Vagina (tissue), 2 donors: ENCODE results near the gene PLEKHG2. TPM values are rescaled to one million over a fixed set of nuclear protein-coding genes. Genes with fewer than 3 reads are reported as not detected.
A peak's percentile ranks its signal among the peaks of the same experiment; 100 is the strongest.

Source experiments
- DNase-seq, 2 donors: peaks; one replicate each; pipeline ENCODE4 v3.0.0-alpha.2; 2017; ENCODE audit errors: extremely low spot score in 2 of 2
- H3K27ac ChIP-seq: fragments of 200-600 bp; sonication (generic); one replicate; pipeline ENCODE4 v1.5.1; 2019
- H3K27me3 ChIP-seq: fragments of 200-600 bp; sonication (generic); one replicate; pipeline ENCODE4 v1.5.1; 2019
- H3K36me3 ChIP-seq, 2 donors: fragments of 200-600 bp; sonication (generic); one replicate each; pipeline ENCODE4 v1.5.1; 2017 to 2019
- H3K4me1 ChIP-seq: fragments of 200-600 bp; sonication (generic); one replicate; pipeline ENCODE4 v1.5.1; 2019
- H3K4me3 ChIP-seq, 2 donors: fragments of 200-600 bp; sonication (generic); 1 replicate in 1 of 2; 2 replicates in 1 of 2; pipeline ENCODE4 v1.5.1; 2016 to 2019
- H3K9me3 ChIP-seq: fragments of 200-600 bp; sonication (generic); one replicate; pipeline ENCODE4 v1.5.1; 2019
- POLR2A ChIP-seq, 2 donors: fragments of 450-650 bp; IDR thresholded peaks; one replicate each; pipeline ENCODE4 v1.6.1; 2017; ENCODE audit warnings: antibody characterized with exemption in 2 of 2, mild to moderate bottlenecking in 2 of 2, moderate library complexity in 2 of 2
- POLR2AphosphoS5 ChIP-seq, 2 donors: sonication (generic); formaldehyde crosslinking; IDR thresholded peaks; one replicate each; pipeline ENCODE4 v1.9.0; 2017; ENCODE audit warnings: antibody characterized with exemption in 2 of 2, mild to moderate bottlenecking in 2 of 2, low read depth in 1 of 2; ENCODE audit not compliant: insufficient read depth in 1 of 2
- intact Hi-C: fragments of 100-400 bp; cut with DNase I; formaldehyde crosslinking; loops from one replicate; pipeline ENCODE4 v1.15.1; 2023
- total RNA-seq: library from RNA; depleted of rRNA; stranded (reverse); fragments of >200 nt; gene quantifications from one replicate; pipeline ENCODE4 v1.2.3, GENCODE V29; 2016
- TF ChIP-seq, protein P1 (sequence below), 3 experiments: fragments of 450-650 bp in 2 of 3; fragments of 200-600 bp in 1 of 3; sonication (generic) in 1 of 3; IDR thresholded peaks; one replicate each; pipeline ENCODE4 v1.5.1; 2017 to 2019; ENCODE audit warnings: antibody characterized with exemption in 3 of 3, mild to moderate bottlenecking in 2 of 3, moderate library complexity in 2 of 3

Gene PLEKHG2
- total RNA-seq, 1 donor from 2014 or later, result 18.9 TPM

DNA sequence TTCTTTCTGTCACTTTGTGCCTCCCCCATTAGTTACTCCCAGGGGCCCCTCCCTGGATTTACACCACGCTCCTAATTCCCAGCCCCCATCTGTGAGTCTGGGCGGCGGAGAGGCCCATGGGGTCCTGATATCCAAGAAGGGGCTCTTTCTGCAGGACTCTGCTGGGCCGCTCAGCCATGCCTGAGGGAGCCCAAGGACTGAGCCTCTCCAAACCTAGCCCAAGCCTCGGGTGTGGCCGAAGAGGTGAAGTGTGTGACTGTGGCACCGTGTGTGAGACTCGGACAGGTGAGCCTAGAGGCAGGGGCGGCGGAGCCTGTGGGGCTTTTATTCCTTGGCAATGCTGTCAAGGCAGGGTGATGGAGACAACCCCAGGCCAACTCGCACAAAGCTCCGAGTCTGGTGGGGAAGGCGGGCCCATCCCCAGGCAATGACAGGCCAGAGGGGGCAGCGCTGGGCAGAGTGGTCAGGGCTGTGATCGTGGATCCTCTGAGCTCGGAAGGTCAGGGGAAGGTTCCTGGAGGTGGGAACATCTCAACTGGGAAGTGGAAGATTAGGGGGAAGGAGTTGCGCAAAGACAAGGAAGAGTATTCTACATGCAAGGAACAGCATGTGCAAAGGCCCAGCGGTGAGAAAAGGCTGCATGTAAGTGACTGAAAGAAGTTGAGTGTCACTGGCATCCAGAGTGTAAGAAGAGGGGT, 1.6 kb downstream of the PLEKHG2 start:
- H3K4me1 ChIP-seq, result peaks cover 55% of the 10 kb centered on the region
- H3K36me3 ChIP-seq, result peaks cover 0 to 23% of the 10 kb centered on the region in 2 donors
- no peaks in the 10 kb centered on the region for H3K9me3 ChIP-seq
- intact Hi-C loops, result loop anchor here (5.0 kb wide), 1 partner anchor 72 kb away; the partner anchor contains the start of gene SAMD4B
- H3K27ac ChIP-seq, result peak overlapping the region; percentile 100
- H3K27me3 ChIP-seq, result no peaks in the 10 kb centered on the region
- DNase-seq, result no peak
- H3K4me3 ChIP-seq, result peak overlapping the region; percentile 92 to 97
- TF ChIP-seq, protein P1, sequence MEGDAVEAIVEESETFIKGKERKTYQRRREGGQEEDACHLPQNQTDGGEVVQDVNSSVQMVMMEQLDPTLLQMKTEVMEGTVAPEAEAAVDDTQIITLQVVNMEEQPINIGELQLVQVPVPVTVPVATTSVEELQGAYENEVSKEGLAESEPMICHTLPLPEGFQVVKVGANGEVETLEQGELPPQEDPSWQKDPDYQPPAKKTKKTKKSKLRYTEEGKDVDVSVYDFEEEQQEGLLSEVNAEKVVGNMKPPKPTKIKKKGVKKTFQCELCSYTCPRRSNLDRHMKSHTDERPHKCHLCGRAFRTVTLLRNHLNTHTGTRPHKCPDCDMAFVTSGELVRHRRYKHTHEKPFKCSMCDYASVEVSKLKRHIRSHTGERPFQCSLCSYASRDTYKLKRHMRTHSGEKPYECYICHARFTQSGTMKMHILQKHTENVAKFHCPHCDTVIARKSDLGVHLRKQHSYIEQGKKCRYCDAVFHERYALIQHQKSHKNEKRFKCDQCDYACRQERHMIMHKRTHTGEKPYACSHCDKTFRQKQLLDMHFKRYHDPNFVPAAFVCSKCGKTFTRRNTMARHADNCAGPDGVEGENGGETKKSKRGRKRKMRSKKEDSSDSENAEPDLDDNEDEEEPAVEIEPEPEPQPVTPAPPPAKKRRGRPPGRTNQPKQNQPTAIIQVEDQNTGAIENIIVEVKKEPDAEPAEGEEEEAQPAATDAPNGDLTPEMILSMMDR (IDR thresholded peaks at IDR 0.05), result no peak
- no peak for TF ChIP-seq POLR2A (IDR thresholded peaks at IDR 0.05)
- TF ChIP-seq POLR2AphosphoS5 (IDR thresholded peaks at IDR 0.05; ENCODE audit: insufficient read depth in 1 of 2, low read depth in 1 of 2), result peak in 1 of 2 donors; percentile 36

DNA sequence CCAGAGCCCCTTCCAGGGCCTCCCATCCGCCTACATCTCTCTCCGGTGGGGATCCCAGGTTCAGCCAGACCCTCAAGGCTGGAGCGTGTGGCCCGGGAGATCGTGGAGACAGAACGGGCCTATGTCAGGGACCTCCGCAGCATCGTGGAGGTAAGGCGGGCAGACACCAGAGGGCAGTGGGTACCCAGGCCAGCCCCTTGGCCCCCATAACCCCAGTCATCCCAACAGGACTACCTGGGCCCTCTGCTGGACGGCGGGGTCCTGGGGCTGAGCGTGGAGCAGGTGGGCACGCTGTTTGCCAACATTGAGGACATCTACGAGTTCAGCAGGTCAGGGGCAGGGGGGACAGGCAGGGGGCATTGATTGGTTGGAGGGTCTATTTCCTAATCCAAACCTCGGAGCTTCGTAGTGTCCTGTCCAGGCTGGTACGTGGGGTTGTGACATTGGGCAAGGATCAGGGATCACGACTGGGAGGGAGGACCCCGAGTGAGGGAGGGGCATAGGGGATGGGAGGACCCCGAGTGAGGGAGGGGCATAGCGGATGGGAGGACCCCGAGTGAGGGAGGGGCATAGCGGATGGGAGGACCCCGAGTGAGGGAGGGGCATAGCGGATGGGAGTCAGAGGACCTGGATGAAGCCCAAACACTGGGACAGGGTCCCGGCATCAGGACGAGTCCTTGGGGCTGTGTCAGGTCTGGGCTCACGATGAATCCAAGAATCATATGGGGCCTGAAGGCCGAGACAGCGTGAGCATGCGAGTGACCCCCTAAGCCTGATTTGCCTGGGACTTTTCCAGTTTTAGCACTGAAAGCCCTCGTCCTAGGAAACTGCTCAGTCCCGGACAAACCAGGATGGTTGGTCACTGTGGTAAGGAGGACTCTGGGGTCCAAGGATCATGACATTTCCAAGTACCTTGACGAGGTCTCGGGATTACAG, 2.9 kb downstream of the PLEKHG2 start:
- no peak for DNase-seq
- Histone ChIP-seq H3K36me3 (peaks cover 0 to 32% of the 10 kb centered on the region in 2 donors), H3K4me3 (peak overlapping the region; percentile 92 to 97), H3K27me3 (no peaks in the 10 kb centered on the region), H3K9me3 (no peaks in the 10 kb centered on the region), H3K27ac (peak overlapping the region; percentile 100), H3K4me1 (peaks cover 49% of the 10 kb centered on the region)
- intact Hi-C loops, result no loop called here
- TF ChIP-seq POLR2AphosphoS5 (IDR thresholded peaks at IDR 0.05; ENCODE audit: insufficient read depth in 1 of 2, low read depth in 1 of 2) (no peak), POLR2A (IDR thresholded peaks at IDR 0.05) (no peak)
- TF ChIP-seq, protein P1 (IDR thresholded peaks at IDR 0.05), result no peak

DNA sequence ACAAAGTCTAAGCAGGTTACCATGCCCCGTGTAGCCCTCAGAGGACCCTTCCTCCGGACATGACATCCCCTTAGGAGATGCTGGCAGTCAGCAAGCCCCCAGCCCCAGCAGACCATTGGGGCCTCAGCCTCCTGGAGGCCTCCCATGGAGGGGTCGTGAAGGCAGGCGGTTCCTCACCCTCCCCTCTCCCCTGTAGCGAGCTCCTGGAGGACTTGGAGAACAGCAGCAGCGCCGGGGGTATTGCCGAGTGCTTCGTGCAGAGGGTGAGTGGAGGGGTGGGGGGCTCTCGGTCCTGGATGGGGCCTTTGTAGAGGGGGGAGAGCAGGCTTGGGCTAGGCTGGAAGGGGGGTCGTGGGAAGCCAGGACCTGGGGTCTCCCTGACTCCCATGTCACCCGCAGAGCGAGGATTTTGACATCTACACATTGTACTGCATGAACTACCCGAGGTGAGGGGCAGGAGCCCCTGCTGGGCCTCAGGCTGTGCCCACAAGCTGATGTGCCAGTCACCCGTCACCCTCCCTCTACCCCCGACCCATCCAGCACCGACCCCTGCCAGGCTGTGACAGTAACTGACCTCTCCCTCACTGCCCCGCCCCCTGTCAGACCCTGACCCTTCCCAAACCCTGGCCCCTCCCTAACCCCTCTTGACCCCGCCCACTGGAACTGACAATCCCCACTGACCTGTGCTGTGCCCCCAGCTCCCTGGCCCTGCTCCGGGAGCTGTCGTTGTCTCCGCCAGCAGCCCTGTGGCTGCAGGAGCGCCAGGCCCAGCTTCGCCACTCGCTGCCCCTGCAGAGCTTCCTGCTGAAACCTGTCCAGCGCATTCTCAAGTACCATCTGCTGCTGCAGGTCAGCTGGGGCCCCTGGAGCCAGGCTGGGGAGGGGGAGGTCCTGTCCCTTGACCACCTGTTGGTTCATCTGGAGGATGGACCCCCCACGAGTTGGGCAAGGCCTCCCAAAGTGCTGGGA, 4.0 kb downstream of the PLEKHG2 start:
- H3K9me3 ChIP-seq, result no peaks in the 10 kb centered on the region
- H3K36me3 ChIP-seq, result peaks cover 0 to 37% of the 10 kb centered on the region in 2 donors
- H3K4me3 ChIP-seq, result no peak overlapping the region
- H3K27me3 ChIP-seq, result no peaks in the 10 kb centered on the region
- intact Hi-C loops, result no loop called here
- TF ChIP-seq POLR2AphosphoS5 (IDR thresholded peaks at IDR 0.05; ENCODE audit: insufficient read depth in 1 of 2, low read depth in 1 of 2), result no peak
- TF ChIP-seq, protein P1 (IDR thresholded peaks at IDR 0.05), result no peak
- no peak for TF ChIP-seq POLR2A (IDR thresholded peaks at IDR 0.05)
- peaks cover 39% of the 10 kb centered on the region for H3K4me1 ChIP-seq
- H3K27ac ChIP-seq, result no peak overlapping the region
- no peak for DNase-seq

DNA sequence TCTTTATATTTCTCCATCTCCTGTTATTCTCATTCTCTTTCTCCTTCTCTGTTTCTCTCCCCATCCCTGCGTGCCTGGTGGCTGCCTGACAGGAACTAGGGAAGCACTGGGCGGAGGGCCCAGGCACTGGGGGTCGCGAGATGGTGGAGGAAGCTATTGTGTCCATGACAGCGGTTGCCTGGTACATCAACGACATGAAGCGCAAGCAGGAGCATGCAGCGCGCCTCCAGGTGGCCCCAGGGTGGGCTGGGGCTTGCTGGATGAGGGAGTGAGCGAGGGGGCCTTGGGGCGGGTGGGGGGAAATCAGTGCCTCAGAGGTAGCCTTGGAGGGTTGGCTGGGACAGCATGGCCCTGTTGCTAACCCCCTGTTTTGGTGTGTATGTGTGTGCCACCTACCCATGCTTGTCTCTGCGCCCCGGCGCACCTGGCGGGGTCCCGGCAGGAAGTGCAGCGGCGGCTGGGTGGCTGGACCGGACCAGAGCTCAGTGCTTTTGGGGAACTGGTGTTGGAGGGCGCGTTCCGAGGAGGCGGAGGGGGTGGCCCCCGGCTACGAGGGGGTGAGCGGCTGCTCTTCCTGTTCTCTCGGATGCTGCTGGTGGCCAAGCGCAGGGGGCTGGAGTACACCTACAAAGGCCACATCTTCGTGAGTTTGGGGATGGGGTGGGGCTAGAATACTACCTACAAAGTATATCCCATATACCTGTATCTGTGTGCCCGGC, 5.2 kb downstream of the PLEKHG2 start:
- TF ChIP-seq, protein P1 (IDR thresholded peaks at IDR 0.05), result no peak
- TF ChIP-seq POLR2A (IDR thresholded peaks at IDR 0.05) (no peak), POLR2AphosphoS5 (IDR thresholded peaks at IDR 0.05; ENCODE audit: insufficient read depth in 1 of 2, low read depth in 1 of 2) (no peak)
- Histone ChIP-seq H3K27me3 (no peaks in the 10 kb centered on the region), H3K36me3 (peaks cover 0 to 37% of the 10 kb centered on the region in 2 donors), H3K4me1 (peaks cover 36% of the 10 kb centered on the region), H3K27ac (no peak overlapping the region), H3K4me3 (no peak overlapping the region), H3K9me3 (no peaks in the 10 kb centered on the region)
- no peak for DNase-seq
- intact Hi-C loops, result no loop called here
